ENCODE data around the gene TNFRSF1B.

Gene TNFRSF1B

GRCh38 chr1:12165342-12165741, 1.4 kb upstream of the TNFRSF1B start (continued):
- TF ChIP-seq ZNF449 (tag by site-specific recombination; IDR thresholded peaks at IDR 0.05) (no peak), ZNF747 (tag by site-specific recombination; IDR thresholded peaks at IDR 0.05) (no peak)

GRCh38 chr1:12167493-12168429, 970 bp downstream of the TNFRSF1B start:
- no peak overlapping the region for H3K27ac ChIP-seq (ENCODE audit: extremely low read depth, low read depth, low read length)
- ChIA-PET CTCF (interaction anchor here (1.5 kb wide), 1 partner anchor 42 kb away, joined by 3 read pairs; no protein-coding TSS in a partner anchor), POLR2A (no interaction called here)
- no peaks in the 10 kb centered on the region for H3K4me1 ChIP-seq (ENCODE audit: control insufficient read depth, insufficient read depth, low read length)
- no peak overlapping the region for H3K4me3 ChIP-seq (ENCODE audit: low read depth, low read length)
- no peaks in the 10 kb centered on the region for H3K9me3 ChIP-seq (ENCODE audit: control insufficient read depth, insufficient read depth, low read depth, low read length)
- H3K36me3 ChIP-seq (ENCODE audit: control insufficient read depth in 2 of 2, insufficient read depth in 1 of 2, low read length in 2 of 2), result no peaks in the 10 kb centered on the region
- TF ChIP-seq ZSCAN30 (tag by site-specific recombination; IDR thresholded peaks at IDR 0.05) (no peak), ZNF658 (tag by site-specific recombination; IDR thresholded peaks at IDR 0.05) (no peak), ZSCAN18 (tag by site-specific recombination; IDR thresholded peaks at IDR 0.05) (no peak), HOXA7 (CRISPR knock-in tag; IDR thresholded peaks at IDR 0.05; ENCODE audit: borderline replicate concordance) (no peak), PRDM4 (tag by site-specific recombination; IDR thresholded peaks at IDR 0.05) (no peak), EGR2 (tag by site-specific recombination; IDR thresholded peaks at IDR 0.05; ENCODE audit: low read depth) (peak; percentile 74), ZNF239 (tag by site-specific recombination; IDR thresholded peaks at IDR 0.05) (no peak), ZNF37A (tag by site-specific recombination; IDR thresholded peaks at IDR 0.05) (no peak), ZEB2 (tag by site-specific recombination; IDR thresholded peaks at IDR 0.05) (no peak), ZNF544 (tag by site-specific recombination; IDR thresholded peaks at IDR 0.05) (no peak), ZNF148 (tag by site-specific recombination; IDR thresholded peaks at IDR 0.05; ENCODE audit: borderline replicate concordance) (no peak), KLF9 (tag by site-specific recombination; IDR thresholded peaks at IDR 0.05; ENCODE audit: low read depth) (no peak), ZBTB8A (tag by site-specific recombination; IDR thresholded peaks at IDR 0.05) (no peak), GLIS1 (tag by site-specific recombination; IDR thresholded peaks at IDR 0.05) (no peak), ZFHX2 (tag by site-specific recombination; conservative IDR thresholded peaks at IDR 0.05) (peak; percentile 69), HOXD13 (CRISPR knock-in tag; IDR thresholded peaks at IDR 0.05; ENCODE audit: borderline replicate concordance) (no peak), ZNF433 (tag by site-specific recombination; IDR thresholded peaks at IDR 0.05; ENCODE audit: low read depth) (no peak), ZBTB17 (tag by site-specific recombination; IDR thresholded peaks at IDR 0.05) (no peak), ZNF513 (tag by site-specific recombination; IDR thresholded peaks at IDR 0.05) (no peak), ZBTB26 (tag by site-specific recombination; optimal IDR thresholded peaks at IDR 0.05) (no peak), SCRT2 (tag by site-specific recombination; IDR thresholded peaks at IDR 0.05) (peak; percentile 51)

All from HEK293 (cell line).